CD4-positive, alpha-beta T cell treated with Interleukin-4 for 4 hours (primary cell): ENCODE data around the gene VILL.
"Not testable (repeated sequence)": the region's sequence is repeated elsewhere in the genome, so short reads cannot be mapped to it uniquely, and the experiment has no call there.

Experiments used
- DNase-seq: peaks from one replicate; pipeline ENCODE4 v3.0.0-alpha.2; 2020

VILL gene

GRCh38 chr3:37987315-37987697, 3.3 kb upstream of the VILL start:
- no peak for DNase-seq

GRCh38 chr3:37987751-37988179, 2.8 kb upstream of the VILL start:
- DNase-seq, result no peak

- DNase-seq, result not testable (repeated sequence)
Observed at GRCh38 chr3:37988376-37988775, 2.2 kb upstream of the VILL start.

- no peak for DNase-seq
Observed at GRCh38 chr3:37988931-37989525, 1.6 kb upstream of the VILL start.

GRCh38 chr3:37989821-37990480, 635 bp upstream of the VILL start:
- no peak for DNase-seq

GRCh38 chr3:37991109-37991508, 523 bp downstream of the VILL start:
- DNase-seq, result no peak

GRCh38 chr3:37991823-37992222, 1.2 kb downstream of the VILL start:
- DNase-seq, result no peak

- DNase-seq, result no peak
Observed at GRCh38 chr3:37992271-37993066, 1.9 kb downstream of the VILL start.

- DNase-seq, result no peak
Observed at GRCh38 chr3:37993067-37993455, 2.5 kb downstream of the VILL start.

GRCh38 chr3:37993460-37993819, 2.9 kb downstream of the VILL start:
- no peak for DNase-seq

GRCh38 chr3:37993820-37994638, 3.4 kb downstream of the VILL start:
- peak; percentile 51 for DNase-seq

- DNase-seq, result no peak
Observed at GRCh38 chr3:37994639-37994972, 4.0 kb downstream of the VILL start.

- DNase-seq, result peak; percentile 27
Observed at GRCh38 chr3:37995652-37996641, 5.4 kb downstream of the VILL start.

- peak; percentile 85 for DNase-seq
Observed at GRCh38 chr3:37996785-37997301, 6.3 kb downstream of the VILL start.

GRCh38 chr3:37997342-37997741, 6.8 kb downstream of the VILL start:
- no peak for DNase-seq

GRCh38 chr3:37997791-37998370, 7.3 kb downstream of the VILL start:
- no peak for DNase-seq

- no peak for DNase-seq
Observed at GRCh38 chr3:37999836-38000235, 9.2 kb downstream of the VILL start.

GRCh38 chr3:38000242-38000916, 9.8 kb downstream of the VILL start:
- no peak for DNase-seq

GRCh38 chr3:38000965-38001455, 10.4 kb downstream of the VILL start:
- no peak for DNase-seq

GRCh38 chr3:38001456-38002081, 11.0 kb downstream of the VILL start:
- no peak for DNase-seq
